GM19351 (cell line): ENCODE results near the gene EEF2K.
A peak's percentile ranks its signal among the peaks of the same experiment; 100 is the strongest.
"Not testable (repeated sequence)": the region's sequence is repeated elsewhere in the genome, so short reads cannot be mapped to it uniquely, and the experiment has no call there.

Source experiments
- ATAC-seq: cut with Tn5 transposase; IDR thresholded peaks from one replicate; pipeline ENCODE4 v1.9.1; 2021; ENCODE audit warnings: mild to moderate bottlenecking, moderate library complexity; ENCODE audit not compliant: unreplicated experiment

Gene EEF2K

GRCh38 chr16:22206013-22206841 is at the start of gene EEF2K:
TSS of gene EEF2K (plus strand) at chr16:22206278. CDS start at chr16:22225730, 19,452 bp downstream.
- peak; percentile 83 for ATAC-seq

- no peak for ATAC-seq
These were observed 44.7 kb upstream of the EEF2K start for GRCh38 chr16:22161401-22161800.

GRCh38 chr16:22161999-22162655 is 44.0 kb upstream of the EEF2K start, which contains the start of gene SDR42E2:
TSS of gene SDR42E2 (plus strand) at chr16:22162506. CDS start at chr16:22165583, 3,077 bp downstream.
- no peak for ATAC-seq

GRCh38 chr16:22162656-22163009 is 43.4 kb upstream of the EEF2K start:
- ATAC-seq = no peak

- ATAC-seq = no peak
These were observed 42.3 kb upstream of the EEF2K start for GRCh38 chr16:22163806-22164205.

GRCh38 chr16:22164482-22164881 is 41.6 kb upstream of the EEF2K start:
- ATAC-seq = no peak

GRCh38 chr16:22165508-22166285 is 40.4 kb upstream of the EEF2K start:
- no peak for ATAC-seq

- no peak for ATAC-seq
These were observed 34.1 kb upstream of the EEF2K start for GRCh38 chr16:22171953-22172352.

- not testable (repeated sequence) for ATAC-seq
These were observed 33.4 kb upstream of the EEF2K start for GRCh38 chr16:22172642-22173041.

- no peak for ATAC-seq
These were observed 31.4 kb upstream of the EEF2K start for GRCh38 chr16:22174642-22175041.

- ATAC-seq = no peak
These were observed 27.8 kb upstream of the EEF2K start for GRCh38 chr16:22177968-22178930.

GRCh38 chr16:22181426-22181825 is 24.7 kb upstream of the EEF2K start:
- no peak for ATAC-seq

GRCh38 chr16:22181843-22182242 is 24.2 kb upstream of the EEF2K start:
- ATAC-seq = no peak

- ATAC-seq = no peak
These were observed 22.7 kb upstream of the EEF2K start for GRCh38 chr16:22183335-22183734.

- no peak for ATAC-seq
These were observed 22.0 kb upstream of the EEF2K start for GRCh38 chr16:22183901-22184614.

GRCh38 chr16:22184615-22184968 is 21.5 kb upstream of the EEF2K start:
- no peak for ATAC-seq

- no peak for ATAC-seq
These were observed 19.6 kb upstream of the EEF2K start for GRCh38 chr16:22186517-22186916.

GRCh38 chr16:22188267-22188594 is 17.8 kb upstream of the EEF2K start:
- ATAC-seq = no peak

GRCh38 chr16:22188595-22189442 is 17.3 kb upstream of the EEF2K start:
- ATAC-seq = no peak
